ENCODE measurements around the gene FGF22. TPM values are rescaled to one million over a fixed set of nuclear protein-coding genes. Genes with fewer than 3 reads are reported as not detected.

Gene FGF22
- total and polyA plus RNA-seq, 10 of the 15 experiments (the other 5 are each of a cell fraction or from before 2014, with no cell fraction given), result 0.05 TPM; not detected in 9

DNA sequence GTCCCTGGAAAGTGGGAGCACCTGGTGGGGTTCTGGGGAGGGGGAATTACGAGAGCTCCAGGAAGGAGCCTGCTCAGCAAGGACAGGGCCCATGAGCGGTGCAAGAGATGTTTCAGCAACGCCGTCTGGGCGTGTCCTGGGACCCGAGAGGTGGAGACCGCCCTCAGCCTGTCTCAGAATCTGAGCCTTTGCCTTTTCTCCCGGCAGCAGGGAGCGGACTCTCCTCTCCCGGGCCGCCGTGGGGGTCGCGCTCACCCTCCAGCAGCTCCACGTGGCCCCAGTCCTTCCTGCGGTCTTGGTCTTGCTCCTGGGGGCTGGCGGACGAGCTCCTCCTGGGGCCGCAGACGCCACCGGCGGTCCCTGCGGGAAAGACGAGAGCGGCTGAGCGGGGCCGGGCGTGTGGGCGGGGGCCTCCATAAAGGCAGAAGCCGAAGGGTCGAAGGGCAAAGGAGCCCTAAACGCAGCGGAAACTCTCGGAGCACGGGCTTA, 7.1 kb upstream of the FGF22 start:
- TF ChIP-seq, protein P1, sequence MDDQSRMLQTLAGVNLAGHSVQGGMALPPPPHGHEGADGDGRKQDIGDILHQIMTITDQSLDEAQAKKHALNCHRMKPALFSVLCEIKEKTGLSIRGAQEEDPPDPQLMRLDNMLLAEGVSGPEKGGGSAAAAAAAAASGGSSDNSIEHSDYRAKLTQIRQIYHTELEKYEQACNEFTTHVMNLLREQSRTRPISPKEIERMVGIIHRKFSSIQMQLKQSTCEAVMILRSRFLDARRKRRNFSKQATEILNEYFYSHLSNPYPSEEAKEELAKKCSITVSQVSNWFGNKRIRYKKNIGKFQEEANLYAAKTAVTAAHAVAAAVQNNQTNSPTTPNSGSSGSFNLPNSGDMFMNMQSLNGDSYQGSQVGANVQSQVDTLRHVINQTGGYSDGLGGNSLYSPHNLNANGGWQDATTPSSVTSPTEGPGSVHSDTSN (IDR thresholded peaks at IDR 0.05; ENCODE audit: insufficient replicate concordance, low read depth, low read length), result no peak
- TF ChIP-seq POLR2A (IDR thresholded peaks at IDR 0.05; ENCODE audit: low read depth, low read length) (peak; percentile 62; the same call in 1 of the 2 replicates), EGR1 (IDR thresholded peaks at IDR 0.05; ENCODE audit: borderline replicate concordance in 1 of 2, low read depth in 2 of 2, low read length in 2 of 2) (peak in 1 of 2 experiments; percentile 28; a peak in 1 of 3 replicates)
- Histone ChIP-seq H3K4me1 (ENCODE audit: control insufficient read depth, insufficient read depth, low read length) (peaks cover 23% of the 10 kb centered on the region), H3K9ac (ENCODE audit: control insufficient read depth, insufficient read depth, low read length) (peak overlapping the region; percentile 80), H3K4me3 (peak overlapping the region; percentile 79), H3K9me3 (replicated peaks; ENCODE audit: control insufficient read depth, insufficient read depth, low read length) (no peaks in the 10 kb centered on the region), H3K79me2 (ENCODE audit: control insufficient read depth, insufficient read depth, low read length) (peaks cover 16% of the 10 kb centered on the region), H3K36me3 (ENCODE audit: control insufficient read depth in 2 of 2, insufficient read depth in 2 of 2, low read length in 1 of 2) (no peaks in the 10 kb centered on the region; a peak in 2 of 4 replicates), H3K27ac (ENCODE audit: control insufficient read depth, insufficient read depth) (peak overlapping the region; percentile 70; the same call in 1 of the 2 replicates), H2AFZ (ENCODE audit: control insufficient read depth, low read depth, low read length) (peak overlapping the region; percentile 79), H3K4me2 (ENCODE audit: control insufficient read depth, insufficient read depth) (peak overlapping the region; percentile 96), H3K27me3 (replicated peaks in 1 of 2; ENCODE audit: control insufficient read depth in 2 of 2, insufficient read depth in 2 of 2, low read length in 1 of 2) (no peaks in the 10 kb centered on the region), H4K20me1 (ENCODE audit: control insufficient read depth, insufficient read depth) (no peaks in the 10 kb centered on the region)
- in situ Hi-C loops (cut with MboI) (no loop called here), intact Hi-C loops (cut with micrococcal nuclease; ENCODE audit: unreplicated experiment) (loop anchor here (5.0 kb wide), 1 partner anchor 60 kb away; the partner anchor contains the start of gene BSG)
- ATAC-seq, result peak; percentile 77
- ChIA-PET POLR2A (interaction anchor here (0.9 to 2.8 kb wide), 2 partner anchors 21 to 31 kb away, joined by 3 to 7 read pairs; partner anchors contain the start of gene RNF126), SMC1A (ENCODE audit: uncharacterized antibody, unreplicated experiment) (interaction anchor here (0.7 to 1.0 kb wide), 2 partner anchors 20 to 28 kb away, joined by 3 read pairs; no protein-coding TSS in a partner anchor), CTCF (interaction anchor here (0.6 to 1.6 kb wide), 3 partner anchors 30 to 102 kb away, joined by 3 to 4 read pairs (median 3); partner anchors contain the start of gene RNF126), RAD21 (ENCODE audit: unreplicated experiment) (interaction anchor here (0.8 kb wide), 1 partner anchor 58 kb away, joined by 4 read pairs; no protein-coding TSS in a partner anchor)
- BruUV-seq (replicated peaks), result no TSS peak
- no peak for DNase-seq (ENCODE audit: low read depth, low spot score)
- FAIRE-seq, result no peak
- 2% methylated on average over 35 of the region's 35 CpGs for WGBS (ENCODE audit: insufficient coverage, insufficient replicate concordance, low lambda C conversion rate, missing lambda C conversion rate)

Measured in GM12878 (cell line).